NCI-H2196 treated with DMSO at 0.1 percent for 48 hours (cell line): Measurements from ENCODE around the gene MXD4.

Experiments
- DNase-seq: peaks from one replicate; lab custom pipeline; 2025; ENCODE audit not compliant: unreplicated experiment; lab: John Stamatoyannopoulos, UW

Gene MXD4

GRCh38 chr4:2292646-2293108 lies 30.8 kb upstream of the MXD4 start:
- no peak for DNase-seq

GRCh38 chr4:2291705-2292645 lies 30.1 kb upstream of the MXD4 start:
- no peak for DNase-seq

DNA sequence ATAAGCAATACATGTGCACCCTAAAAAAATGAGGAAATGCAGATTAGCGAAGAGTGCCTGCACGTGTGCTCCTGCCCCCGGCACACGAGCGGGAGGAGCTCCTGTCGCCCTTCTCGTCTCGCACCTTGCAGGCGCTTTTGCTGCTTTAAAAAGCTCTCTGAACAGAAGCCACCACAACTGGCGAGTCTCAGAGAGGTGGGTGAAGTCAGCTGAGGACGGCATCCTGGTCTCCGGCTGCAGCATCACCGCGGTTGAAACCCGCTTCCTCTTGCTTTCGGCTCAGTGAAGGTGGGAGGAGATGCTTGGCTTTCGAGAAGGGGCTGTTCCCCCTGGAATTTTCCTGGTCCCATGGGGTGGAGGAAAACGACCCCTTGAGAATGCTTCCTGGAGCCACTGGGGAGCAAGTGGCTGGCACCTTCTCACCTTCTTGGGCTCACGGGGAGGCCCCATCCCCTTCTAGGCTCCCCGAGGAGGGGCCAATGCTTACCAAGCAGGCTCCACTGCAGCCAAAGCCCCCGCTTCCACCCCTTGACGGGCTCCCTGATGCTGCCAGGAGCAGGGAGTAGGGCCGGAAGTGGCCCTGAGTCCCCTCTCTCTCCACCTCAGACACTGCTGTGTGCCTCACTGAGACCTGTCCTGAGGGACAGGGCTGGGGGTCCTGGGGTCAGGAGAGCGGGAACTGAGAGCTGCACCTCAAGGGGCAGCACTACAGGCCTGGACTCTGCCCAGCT lies 29.2 kb upstream of the MXD4 start:
- no peak for DNase-seq

- no peak for DNase-seq
Measured at GRCh38 chr4:2290488-2290887, 28.6 kb upstream of the MXD4 start.

DNA sequence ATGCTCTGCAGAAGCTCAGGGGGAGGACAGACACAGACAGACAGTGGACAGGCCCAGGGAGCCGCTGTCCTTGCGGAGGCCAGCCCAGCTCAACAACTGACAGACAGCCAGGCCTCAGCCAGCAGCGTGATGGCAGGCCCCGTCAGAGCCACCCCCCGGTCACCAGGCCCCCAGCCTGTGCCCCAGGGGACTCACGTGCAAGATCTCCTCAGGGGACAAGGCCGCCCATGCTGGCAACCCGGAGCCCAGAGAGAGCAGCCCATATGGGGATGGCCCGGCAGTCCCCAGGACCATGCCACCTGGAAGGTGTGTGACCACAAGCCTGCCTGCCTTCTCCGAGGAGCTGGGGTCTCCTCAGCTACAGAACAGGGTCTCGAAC lies 28.0 kb upstream of the MXD4 start:
- no peak for DNase-seq

DNA sequence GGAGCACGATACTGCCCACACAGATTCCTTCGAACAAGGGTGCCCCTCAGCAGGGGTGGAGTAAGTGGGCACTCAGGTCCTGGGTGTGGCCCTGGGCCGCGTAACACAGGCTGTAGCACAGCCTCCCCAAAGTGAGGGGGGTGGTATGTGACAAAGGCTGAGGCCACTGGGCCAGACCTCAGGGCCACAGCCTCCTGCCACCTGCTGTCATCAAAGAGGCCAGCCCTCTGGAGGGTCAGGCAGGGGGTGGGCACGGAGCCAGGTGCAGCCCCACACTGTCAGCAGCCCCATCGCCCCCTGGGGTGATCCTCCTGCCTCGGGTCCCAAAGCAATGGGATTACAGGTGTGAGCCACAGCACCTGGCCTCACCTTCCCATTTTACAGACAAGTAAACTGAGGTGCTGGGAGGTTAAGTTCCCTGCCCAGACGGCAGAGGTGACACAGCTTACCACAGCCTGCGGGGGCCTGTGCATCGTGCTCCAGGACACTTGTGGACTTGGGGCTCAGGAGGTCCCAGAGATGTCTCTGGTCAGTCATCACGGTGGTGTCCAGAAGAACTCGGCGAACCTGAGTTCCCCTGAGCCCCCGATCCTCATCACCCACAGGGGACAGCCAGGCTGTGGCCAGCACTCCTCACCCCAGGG lies 27.5 kb upstream of the MXD4 start:
- no peak for DNase-seq

GRCh38 chr4:2288051-2288541 lies 26.2 kb upstream of the MXD4 start:
- DNase-seq = no peak

DNA sequence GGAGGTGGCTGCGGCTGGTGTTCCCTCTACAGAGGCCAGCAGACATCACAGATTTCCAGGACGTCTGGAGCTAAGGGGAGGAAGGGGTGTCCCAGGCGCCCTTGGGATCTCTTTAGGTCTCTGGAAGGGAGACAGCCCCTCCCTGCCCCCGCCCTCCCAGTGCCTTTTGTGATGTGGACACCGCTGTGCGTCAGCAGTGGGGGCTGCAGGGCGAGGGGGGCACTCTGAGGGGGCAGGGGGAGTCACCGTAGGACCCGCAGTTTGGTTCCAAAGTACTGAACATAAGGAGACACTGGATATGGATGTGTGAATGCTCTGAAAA lies 25.6 kb upstream of the MXD4 start:
- no peak for DNase-seq

DNA sequence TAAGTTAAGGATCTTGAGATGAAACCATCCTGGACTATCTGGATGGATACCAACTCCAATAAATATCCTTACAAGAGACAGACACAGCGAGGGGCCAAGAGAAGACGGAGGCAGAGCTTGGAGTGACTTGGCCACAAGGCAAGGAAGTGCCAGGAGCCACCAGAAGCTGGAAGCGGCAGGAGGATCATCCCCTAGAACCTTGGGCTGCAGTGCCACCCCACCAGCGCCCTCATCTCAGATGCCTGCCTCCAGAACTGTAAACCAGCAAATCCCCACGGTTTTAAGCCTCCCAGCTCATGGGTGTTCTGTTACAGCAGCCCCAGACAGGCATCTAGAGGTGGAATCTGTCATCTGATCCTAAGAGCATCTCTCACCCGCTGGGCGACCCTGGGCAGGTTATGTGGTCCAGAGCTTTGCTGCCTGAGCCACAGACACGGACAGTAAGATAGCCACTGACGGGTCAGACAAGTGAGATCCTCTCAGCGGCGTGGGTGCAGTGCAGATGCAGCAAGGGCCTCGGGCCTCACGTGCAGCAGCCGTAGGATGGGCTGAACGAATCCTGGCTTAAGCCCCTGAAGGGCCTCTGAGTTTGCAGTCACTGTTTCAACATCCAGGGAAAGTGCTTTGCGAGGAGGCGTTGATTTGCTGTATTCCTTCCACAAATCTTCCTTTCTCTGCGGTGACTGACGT lies 25.1 kb upstream of the MXD4 start:
- no peak for DNase-seq

DNA sequence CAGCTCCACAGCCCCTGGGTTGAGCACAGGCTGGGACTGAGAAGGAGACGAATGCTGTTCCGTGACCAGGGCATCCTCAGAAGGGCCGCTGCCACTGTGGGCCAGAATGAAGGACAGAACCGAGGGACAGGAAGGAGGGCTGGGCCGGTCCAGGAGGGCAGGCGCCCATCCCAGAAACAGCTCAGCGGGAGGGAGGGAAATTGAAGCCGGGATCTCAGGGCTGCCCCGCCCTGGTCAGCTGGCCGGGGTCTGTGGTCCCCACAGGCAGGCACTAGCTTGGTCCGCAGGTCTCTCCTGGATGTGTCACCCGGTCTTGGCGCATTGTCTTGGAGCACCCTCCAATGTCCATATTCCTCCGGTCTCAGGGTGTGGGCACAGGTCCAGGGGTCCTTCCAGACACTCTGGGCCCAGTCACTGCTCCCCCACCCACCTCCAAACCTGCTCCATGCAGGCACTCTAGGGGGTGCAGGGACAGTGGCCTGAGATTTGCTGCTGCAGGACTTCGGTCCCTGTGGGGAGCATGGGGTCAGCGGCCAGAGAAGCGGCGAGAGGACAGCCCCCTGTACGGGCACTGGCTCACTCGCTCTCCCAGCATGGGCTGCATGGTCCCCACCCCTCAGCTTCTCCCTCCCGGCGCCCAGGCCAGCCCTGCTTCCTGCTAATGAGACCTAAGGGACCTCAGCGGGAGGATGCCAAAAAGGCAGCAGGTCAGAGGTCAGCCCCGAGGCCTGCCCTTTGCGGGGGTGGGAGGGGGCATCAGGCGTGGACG lies 23.9 kb upstream of the MXD4 start:
- no peak for DNase-seq

DNA sequence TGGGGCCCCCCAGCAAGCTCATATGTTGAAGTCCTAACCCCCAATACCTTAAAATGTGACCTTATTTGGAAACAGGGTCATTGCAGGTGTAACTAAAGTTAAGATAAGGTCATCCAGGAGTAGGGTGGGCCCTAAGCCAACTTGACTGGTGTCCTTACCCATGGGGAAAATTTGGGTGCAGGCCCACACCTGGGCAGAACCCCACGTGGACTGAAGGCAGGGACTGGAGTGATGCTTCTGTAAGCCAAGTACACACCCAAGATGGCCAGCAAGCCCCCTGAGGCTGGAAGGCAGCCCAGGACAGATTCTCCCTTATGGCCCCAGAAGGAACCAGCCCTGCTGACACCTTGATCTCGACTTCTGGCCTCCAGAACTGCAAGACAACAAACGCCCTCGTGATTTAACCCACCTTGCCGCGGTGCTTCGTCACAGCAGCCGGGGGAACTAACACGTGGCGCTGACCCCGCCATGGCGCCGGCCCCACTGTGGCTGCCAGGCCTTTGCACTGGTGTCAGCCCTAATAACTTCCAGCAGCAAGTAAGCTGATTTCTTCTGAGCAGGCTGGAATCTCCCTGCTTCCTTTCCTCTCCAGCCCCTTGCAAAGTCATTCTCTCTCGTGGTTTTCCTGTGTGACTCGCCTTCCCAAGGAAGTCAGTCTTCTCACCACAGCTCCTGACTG lies 23.2 kb upstream of the MXD4 start:
- no peak for DNase-seq

DNA sequence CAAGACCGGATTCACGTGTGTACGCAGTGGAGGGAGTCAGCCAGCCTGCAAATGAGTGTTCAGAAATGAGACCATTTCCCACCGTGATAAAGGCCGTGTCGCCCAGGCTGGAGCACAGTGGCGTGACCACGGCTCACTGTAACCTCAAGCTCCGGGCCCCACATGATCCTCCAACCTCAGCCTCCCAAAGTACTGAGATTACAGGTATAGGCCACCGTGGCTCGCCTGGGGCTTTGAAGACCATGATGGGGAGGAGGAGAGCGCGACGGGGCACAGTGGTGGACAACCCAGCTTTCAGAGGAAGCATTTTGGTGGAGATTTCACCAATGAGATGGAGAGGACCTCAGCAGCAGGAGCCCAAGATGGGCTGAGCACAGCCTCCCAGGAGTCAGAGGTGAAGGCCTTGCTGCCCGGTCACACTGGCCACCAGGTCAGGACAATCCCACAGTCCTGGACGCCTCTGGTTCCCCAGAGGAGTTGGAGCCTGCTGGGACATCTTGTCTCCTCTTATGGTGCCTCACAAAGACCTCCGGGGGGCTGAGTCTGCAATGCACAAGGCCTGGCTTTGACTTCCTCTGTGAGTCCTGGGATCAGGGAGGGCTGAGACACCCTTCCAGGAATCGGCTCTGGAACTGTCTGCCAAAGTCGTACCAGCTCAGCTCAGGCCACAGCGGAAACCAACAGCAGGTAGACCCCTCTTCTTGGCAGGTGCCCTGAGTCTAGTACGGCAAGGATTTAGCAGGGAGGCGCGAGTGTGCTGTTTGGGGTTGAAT lies 22.4 kb upstream of the MXD4 start:
- no peak for DNase-seq

GRCh38 chr4:2283199-2283711 lies 21.3 kb upstream of the MXD4 start:
- DNase-seq = no peak

DNA sequence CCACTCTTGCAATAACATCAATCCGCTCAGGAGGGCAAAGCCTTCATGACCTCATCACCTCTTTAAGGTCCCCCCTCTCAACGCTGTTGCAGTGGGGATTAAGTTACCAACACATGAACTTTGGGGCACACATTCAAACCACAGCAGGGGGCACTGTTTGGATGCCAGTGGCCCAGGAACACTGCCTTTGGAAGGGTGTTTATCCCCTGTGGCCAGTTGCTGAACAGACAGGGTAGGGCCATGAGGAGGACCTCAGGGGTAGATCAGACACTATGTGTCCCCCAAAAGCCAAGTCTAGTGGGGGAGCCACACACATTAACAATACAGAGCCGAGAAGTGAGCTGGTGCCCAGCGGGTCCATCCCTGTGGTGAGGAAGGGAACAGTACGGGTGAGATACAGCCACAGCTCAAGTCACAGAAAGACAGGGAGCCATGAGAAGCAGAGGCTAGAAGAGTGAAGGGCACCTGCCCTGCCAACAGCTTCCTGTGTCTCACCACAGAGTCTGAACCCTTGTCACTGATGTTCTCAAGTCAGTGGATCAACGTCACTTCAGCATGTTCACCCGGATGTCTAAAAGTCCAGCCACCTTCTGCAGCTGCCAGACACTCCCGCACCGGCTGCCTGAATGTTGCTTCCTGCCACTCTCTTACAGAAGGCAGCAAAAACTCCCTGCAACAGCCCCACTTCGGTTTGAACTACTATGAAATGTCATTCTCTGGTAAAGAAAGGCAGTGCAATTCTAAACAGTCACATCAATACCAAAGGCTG lies 19.9 kb upstream of the MXD4 start:
- DNase-seq = no peak

DNA sequence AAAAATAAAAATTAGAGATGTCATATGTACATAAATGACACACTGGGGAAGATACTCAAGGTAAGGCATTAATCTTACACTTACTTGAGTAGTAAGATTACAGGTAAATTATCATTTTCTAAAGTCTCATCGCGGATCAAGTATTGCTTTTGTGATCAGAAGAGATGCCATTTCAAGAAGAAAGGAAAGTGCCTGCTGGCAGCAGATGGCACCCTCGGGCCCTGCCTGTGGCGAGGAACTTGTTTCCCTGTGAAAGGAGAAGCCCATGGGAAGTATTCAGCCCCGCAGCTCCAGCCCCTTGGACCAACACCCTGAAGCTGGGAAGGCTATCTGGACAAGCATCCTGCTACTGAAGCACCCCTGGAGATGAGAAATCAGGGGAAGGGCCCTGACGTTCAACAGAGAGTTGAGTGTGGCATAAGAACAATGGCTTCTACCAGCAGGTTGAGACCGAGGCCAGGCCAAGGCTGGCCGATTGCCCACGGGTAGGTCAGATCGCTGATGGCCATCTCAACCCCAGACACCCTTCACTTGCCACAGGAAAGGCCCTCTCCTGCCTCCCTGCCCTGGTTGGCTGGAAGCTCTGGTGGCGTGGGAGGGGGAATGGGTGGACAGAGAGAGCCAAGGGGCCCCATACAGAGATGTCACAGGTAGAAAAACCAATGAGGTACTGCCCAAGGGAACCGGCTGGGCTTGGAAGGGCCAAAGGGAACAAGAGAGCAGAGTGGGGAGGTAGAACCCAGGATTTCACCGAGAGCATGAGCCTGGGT lies 18.8 kb upstream of the MXD4 start:
- DNase-seq = no peak

GRCh38 chr4:2277956-2278355 lies 16.0 kb upstream of the MXD4 start:
- DNase-seq = no peak

DNA sequence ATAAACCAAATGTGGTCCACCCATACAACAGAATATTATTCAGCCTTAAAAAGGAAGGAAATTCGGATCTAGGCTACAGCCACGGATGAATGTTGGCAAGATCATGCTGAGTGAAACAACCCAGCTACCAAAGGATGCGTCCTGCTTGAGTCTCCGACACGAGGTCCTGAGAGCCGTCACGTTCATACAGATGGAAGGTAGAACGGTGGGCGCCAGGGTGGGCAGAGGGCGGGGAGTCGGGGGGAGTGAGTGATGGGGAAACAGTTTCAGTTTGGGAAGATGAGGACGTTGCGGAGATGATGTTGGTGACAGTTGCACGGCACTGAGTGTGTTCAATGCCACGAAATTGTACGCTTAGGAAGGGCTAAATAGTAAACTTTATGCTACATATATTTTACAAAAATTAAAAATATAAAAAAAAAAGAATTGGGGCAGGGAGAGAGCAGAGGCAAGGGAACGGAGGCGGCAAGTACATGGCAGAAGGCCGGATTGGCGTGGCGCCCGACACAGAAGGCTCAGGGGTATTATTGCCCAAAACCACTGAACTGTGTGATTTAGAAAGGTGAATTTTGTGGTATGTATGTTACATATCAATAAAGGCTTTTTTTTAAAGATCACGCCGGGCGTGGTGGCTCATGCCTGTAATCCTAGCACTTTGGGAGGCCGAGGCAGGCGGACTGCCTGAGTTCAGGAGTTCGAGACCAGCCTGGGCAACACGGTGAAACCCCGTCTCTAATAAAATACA lies 14.8 kb upstream of the MXD4 start:
- DNase-seq = no peak
